SJSA1 (cell line): ENCODE measurements around the gene CLIC4. TPM values are rescaled to one million over a fixed set of nuclear protein-coding genes. Genes with fewer than 3 reads are reported as not detected.
"Not testable (repeated sequence)": the region's sequence is repeated elsewhere in the genome, so short reads cannot be mapped to it uniquely, and the experiment has no call there.

Source experiments
- DNase-seq, 2 experiments: peaks; one replicate each; pipeline ENCODE4 v3.0.0-alpha.2; 2015 to 2020; ENCODE audit warnings: low spot score in 2 of 2, low read depth in 1 of 2
- H3K27ac ChIP-seq: fragments of 250-450 bp; sonication (Bioruptor Pico); 2 replicates; pipeline ENCODE4 v1.5.1; 2020; ENCODE audit warnings: mild to moderate bottlenecking, moderate library complexity
- H3K27me3 ChIP-seq: fragments of 250-450 bp; sonication (Bioruptor Pico); replicated peaks from 2 replicates; pipeline ENCODE4 v1.5.1; 2020; ENCODE audit warnings: mild to moderate bottlenecking, moderate library complexity
- H3K36me3 ChIP-seq: fragments of 250-450 bp; sonication (Bioruptor Pico); 2 replicates; pipeline ENCODE4 v1.5.1; 2020; ENCODE audit warnings: mild to moderate bottlenecking
- H3K4me1 ChIP-seq: fragments of 250-450 bp; sonication (Bioruptor Pico); replicated peaks from 2 replicates; pipeline ENCODE4 v1.6.1; 2021; ENCODE audit warnings: mild to moderate bottlenecking
- H3K4me3 ChIP-seq: fragments of 250-450 bp; sonication (Bioruptor Pico); 2 replicates; pipeline ENCODE4 v1.5.1; 2020; ENCODE audit warnings: mild to moderate bottlenecking
- H3K9me3 ChIP-seq: fragments of 250-450 bp; sonication (Bioruptor Pico); replicated peaks from 2 replicates; pipeline ENCODE4 v1.5.1; 2020; ENCODE audit warnings: mild to moderate bottlenecking
- total RNA-seq: library from RNA; depleted of rRNA; stranded (reverse); fragments of >200 nt; shearing (Covaris generic); gene quantifications from 2 replicates; pipeline ENCODE4 v1.2.3, GENCODE V29; 2014

CLIC4 gene
- total RNA-seq, 1 experiment from 2014 or later = 457 TPM

GRCh38 chr1:24709791-24710441, 35.3 kb upstream of the CLIC4 start:
- Histone ChIP-seq H3K4me1 (peaks cover 58% of the 10 kb centered on the region), H3K36me3 (no peaks in the 10 kb centered on the region; the same call in 1 of the 2 replicates), H3K9me3 (no peaks in the 10 kb centered on the region), H3K27me3 (no peaks in the 10 kb centered on the region), H3K27ac (no peak overlapping the region), H3K4me3 (no peak overlapping the region)
- no peak for DNase-seq

GRCh38 chr1:24711329-24711728, 33.9 kb upstream of the CLIC4 start:
- no peaks in the 10 kb centered on the region for H3K27me3 ChIP-seq
- H3K4me3 ChIP-seq = no peak overlapping the region
- DNase-seq = no peak
- H3K9me3 ChIP-seq = no peaks in the 10 kb centered on the region
- H3K4me1 ChIP-seq = peaks cover 52% of the 10 kb centered on the region
- no peak overlapping the region for H3K27ac ChIP-seq
- H3K36me3 ChIP-seq = no peaks in the 10 kb centered on the region; the same call in 1 of the 2 replicates

- Histone ChIP-seq H3K4me3 (no peak overlapping the region), H3K9me3 (no peaks in the 10 kb centered on the region), H3K36me3 (no peaks in the 10 kb centered on the region; the same call in 1 of the 2 replicates), H3K4me1 (peaks cover 37% of the 10 kb centered on the region), H3K27me3 (no peaks in the 10 kb centered on the region), H3K27ac (peak overlapping the region; percentile 75)
- DNase-seq = peak in 1 of 2 experiments; percentile 51
These were observed 32.1 kb upstream of the CLIC4 start for GRCh38 chr1:24713176-24713575.

- H3K27me3 ChIP-seq = no peaks in the 10 kb centered on the region
- no peak for DNase-seq
- peak overlapping the region; percentile 75 for H3K27ac ChIP-seq
- H3K4me1 ChIP-seq = peaks cover 40% of the 10 kb centered on the region
- no peaks in the 10 kb centered on the region for H3K9me3 ChIP-seq
- no peaks in the 10 kb centered on the region; the same call in 1 of the 2 replicates for H3K36me3 ChIP-seq
- no peak overlapping the region for H3K4me3 ChIP-seq
These were observed 31.5 kb upstream of the CLIC4 start for GRCh38 chr1:24713736-24714135.

GRCh38 chr1:24714859-24715520, 30.3 kb upstream of the CLIC4 start:
- no peaks in the 10 kb centered on the region for H3K9me3 ChIP-seq
- H3K4me1 ChIP-seq = peaks cover 49% of the 10 kb centered on the region
- no peak overlapping the region for H3K4me3 ChIP-seq
- H3K27ac ChIP-seq = no peak overlapping the region
- DNase-seq = no peak
- H3K36me3 ChIP-seq = no peaks in the 10 kb centered on the region; the same call in 1 of the 2 replicates
- H3K27me3 ChIP-seq = no peaks in the 10 kb centered on the region

GRCh38 chr1:24715658-24716057, 29.6 kb upstream of the CLIC4 start:
- H3K27ac ChIP-seq = no peak overlapping the region
- H3K9me3 ChIP-seq = no peaks in the 10 kb centered on the region
- H3K36me3 ChIP-seq = no peaks in the 10 kb centered on the region; the same call in 1 of the 2 replicates
- peaks cover 53% of the 10 kb centered on the region for H3K4me1 ChIP-seq
- no peak overlapping the region for H3K4me3 ChIP-seq
- no peak for DNase-seq
- no peaks in the 10 kb centered on the region for H3K27me3 ChIP-seq

- H3K4me1 ChIP-seq = peaks cover 57% of the 10 kb centered on the region
- DNase-seq = no peak
- H3K36me3 ChIP-seq = no peaks in the 10 kb centered on the region; the same call in 1 of the 2 replicates
- H3K9me3 ChIP-seq = no peaks in the 10 kb centered on the region
- peak overlapping the region; percentile 77; the same call in 1 of the 2 replicates for H3K27ac ChIP-seq
- no peaks in the 10 kb centered on the region for H3K27me3 ChIP-seq
- no peak overlapping the region for H3K4me3 ChIP-seq
These were observed 27.2 kb upstream of the CLIC4 start for GRCh38 chr1:24717887-24718650.

- peaks cover 54% of the 10 kb centered on the region for H3K4me1 ChIP-seq
- H3K36me3 ChIP-seq = no peaks in the 10 kb centered on the region
- H3K27ac ChIP-seq = peak overlapping the region; percentile 77
- DNase-seq = peak; percentile 62 to 80
- no peaks in the 10 kb centered on the region for H3K27me3 ChIP-seq
- H3K4me3 ChIP-seq = no peak overlapping the region
- H3K9me3 ChIP-seq = no peaks in the 10 kb centered on the region
These were observed 25.1 kb upstream of the CLIC4 start for GRCh38 chr1:24720152-24720551.

- peaks cover 61% of the 10 kb centered on the region for H3K4me1 ChIP-seq
- H3K27me3 ChIP-seq = no peaks in the 10 kb centered on the region
- no peaks in the 10 kb centered on the region for H3K9me3 ChIP-seq
- H3K36me3 ChIP-seq = no peaks in the 10 kb centered on the region
- DNase-seq = no peak
- no peak overlapping the region for H3K4me3 ChIP-seq
- no peak overlapping the region for H3K27ac ChIP-seq
These were observed 23.7 kb upstream of the CLIC4 start for GRCh38 chr1:24721533-24721932.

GRCh38 chr1:24722073-24723035, 22.9 kb upstream of the CLIC4 start:
- H3K9me3 ChIP-seq, H3K36me3 ChIP-seq, H3K27me3 ChIP-seq: not testable (repeated sequence)
- Histone ChIP-seq H3K4me3 (peak overlapping the region; percentile 35), H3K4me1 (peaks cover 69% of the 10 kb centered on the region), H3K27ac (peak overlapping the region; percentile 70)
- peak; percentile 46 to 76 for DNase-seq

- DNase-seq = peak; percentile 73 to 79
- Histone ChIP-seq H3K27ac (peak overlapping the region; percentile 46), H3K4me1 (peaks cover 64% of the 10 kb centered on the region), H3K27me3 (no peaks in the 10 kb centered on the region), H3K9me3 (no peaks in the 10 kb centered on the region), H3K4me3 (no peak overlapping the region), H3K36me3 (no peaks in the 10 kb centered on the region)
These were observed 20.7 kb upstream of the CLIC4 start for GRCh38 chr1:24724345-24725208.

GRCh38 chr1:24725209-24725651, 20.0 kb upstream of the CLIC4 start:
- no peaks in the 10 kb centered on the region for H3K36me3 ChIP-seq
- peak overlapping the region; percentile 46 for H3K27ac ChIP-seq
- no peaks in the 10 kb centered on the region for H3K27me3 ChIP-seq
- no peak overlapping the region for H3K4me3 ChIP-seq
- DNase-seq = peak; percentile 69 to 74
- no peaks in the 10 kb centered on the region for H3K9me3 ChIP-seq
- H3K4me1 ChIP-seq = peaks cover 58% of the 10 kb centered on the region
